Adrenal gland (tissue), 12 donors: ENCODE measurements around the gene MYH13. TPM values are rescaled to one million over a fixed set of nuclear protein-coding genes. Genes with fewer than 3 reads are reported as not detected.

Experiments
- DNase-seq, 7 donors: peaks; one replicate each; pipeline ENCODE4 v3.0.0-alpha.2; 2019 to 2020
- H3K27ac ChIP-seq, 5 donors: fragments of 200-600 bp; sonication (generic) in 4 of 5; 1 replicate in 3 of 5; 2 replicates in 2 of 5; pipeline versions ENCODE4 v1.5.1 to v1.8.0; 2016 to 2020; ENCODE audit warnings: mild to moderate bottlenecking in 1 of 5
- H3K27me3 ChIP-seq: fragments of 200-600 bp; 2 replicates; pipeline ENCODE4 v1.8.0; 2021
- H3K36me3 ChIP-seq, 2 donors: fragments of 200-600 bp; replicated peaks in 1 of 2; 1 replicate in 1 of 2; 2 replicates in 1 of 2; pipeline versions ENCODE4 v1.5.1 to v1.8.0; 2018 to 2022
- H3K4me1 ChIP-seq, 2 donors: fragments of 200-600 bp; replicated peaks in 1 of 2; 1 replicate in 1 of 2; 2 replicates in 1 of 2; pipeline versions ENCODE4 v1.5.1 to v1.8.0; 2018 to 2021
- H3K4me3 ChIP-seq, 4 donors: fragments of 200-600 bp; sonication (generic) in 3 of 4; one replicate each; pipeline ENCODE4 v1.5.1; 2016 to 2018
- H3K9me3 ChIP-seq, 3 donors: fragments of 200-600 bp; sonication (generic) in 1 of 3; replicated peaks in 1 of 3; 1 replicate in 2 of 3; 2 replicates in 1 of 3; pipeline versions ENCODE4 v1.5.1 to v1.8.0; 2016 to 2021
- POLR2A ChIP-seq, 2 donors: fragments of 450-650 bp; IDR thresholded peaks; one replicate each; pipeline ENCODE4 v1.6.1; 2017; ENCODE audit warnings: antibody characterized with exemption in 2 of 2, mild to moderate bottlenecking in 2 of 2, moderate library complexity in 1 of 2
- WGBS, 4 donors: extraction: QIAGEN DNeasy Blood & Tissue Kit in 2 of 4; methylation state at CpG; one replicate each; pipeline versions ENCODE4 v1.1.5 to v1.1.7; 2013 to 2017; 5-methylcytosine and 5-hydroxymethylcytosine counted together
- intact Hi-C, 2 donors: fragments of 100-400 bp; cut with DNase I; formaldehyde crosslinking; loops; one replicate each; pipeline versions ENCODE4 v1.14.1 to v1.15.0; 2022 to 2023
- polyA plus RNA-seq, 3 donors: library from polyadenylated mRNA; stranded (reverse); fragments of 200-250 nt in 2 of 3; fragments of 350-450 nt in 1 of 3; fragmentation: Illumina TruSeq in 1 of 3; extraction: RNeasy Lipid Tissue Mini Kit (QIAGEN cat#74804) in 1 of 3; gene quantifications; one replicate each; pipeline ENCODE4 v1.2.3, GENCODE V29; 2013 to 2014
- total RNA-seq, 9 donors: library from RNA; depleted of rRNA in 4 of 9; stranded (reverse); fragments of >200 nt in 4 of 9; fragments of 120-200 nt in 1 of 9; fragmentation: NEBNext Ultra II Directional in 1 of 9; extraction: Animal tissue kit (Norgen Biotek cat#: 25700) in 1 of 9; gene quantifications; one replicate each; pipeline versions ENCODE4 v1.1.0 to v1.2.4, GENCODE V29; 2013 to 2023
- TF ChIP-seq, protein P1 (sequence below), 6 experiments: fragments of 450-650 bp in 4 of 6; fragments of 200-600 bp in 2 of 6; sonication (generic) in 1 of 6; IDR thresholded peaks; 1 replicate in 5 of 6; 2 replicates in 1 of 6; pipeline versions ENCODE4 v1.5.1 to v1.8.0; 2016 to 2021; ENCODE audit warnings: antibody characterized with exemption in 6 of 6, mild to moderate bottlenecking in 2 of 6, moderate library complexity in 1 of 6
- donor health status: healthy with polysubstance abuse.
- donor health status: Bipolar disorder and iron deficiency.
- donor health status: DM: yes; HTN: yes; CAD: no.
- donor health status: DM: no; HTN: no; CAD: no.
- donor health status: DM: no; HTN: no; CAD: no.
- donor health status: DM: yes; HTN: yes; CAD: no.

MYH13 gene
- total and polyA plus RNA-seq, 12 donors: not detected

GRCh38 chr17:10264051-10264450, 108.8 kb downstream of the MYH13 start:
- WGBS, 4 donors: 71 to 76% (median 73%) methylated on average over 2 of the region's 2 CpGs
- DNase-seq: no peak
- intact Hi-C loops: no loop called here
- H3K27ac ChIP-seq: no peak overlapping the region
- no peaks in the 10 kb centered on the region for H3K9me3 ChIP-seq
- no peaks in the 10 kb centered on the region for H3K4me1 ChIP-seq
- no peak for TF ChIP-seq POLR2A (IDR thresholded peaks at IDR 0.05)
- TF ChIP-seq, protein P1, sequence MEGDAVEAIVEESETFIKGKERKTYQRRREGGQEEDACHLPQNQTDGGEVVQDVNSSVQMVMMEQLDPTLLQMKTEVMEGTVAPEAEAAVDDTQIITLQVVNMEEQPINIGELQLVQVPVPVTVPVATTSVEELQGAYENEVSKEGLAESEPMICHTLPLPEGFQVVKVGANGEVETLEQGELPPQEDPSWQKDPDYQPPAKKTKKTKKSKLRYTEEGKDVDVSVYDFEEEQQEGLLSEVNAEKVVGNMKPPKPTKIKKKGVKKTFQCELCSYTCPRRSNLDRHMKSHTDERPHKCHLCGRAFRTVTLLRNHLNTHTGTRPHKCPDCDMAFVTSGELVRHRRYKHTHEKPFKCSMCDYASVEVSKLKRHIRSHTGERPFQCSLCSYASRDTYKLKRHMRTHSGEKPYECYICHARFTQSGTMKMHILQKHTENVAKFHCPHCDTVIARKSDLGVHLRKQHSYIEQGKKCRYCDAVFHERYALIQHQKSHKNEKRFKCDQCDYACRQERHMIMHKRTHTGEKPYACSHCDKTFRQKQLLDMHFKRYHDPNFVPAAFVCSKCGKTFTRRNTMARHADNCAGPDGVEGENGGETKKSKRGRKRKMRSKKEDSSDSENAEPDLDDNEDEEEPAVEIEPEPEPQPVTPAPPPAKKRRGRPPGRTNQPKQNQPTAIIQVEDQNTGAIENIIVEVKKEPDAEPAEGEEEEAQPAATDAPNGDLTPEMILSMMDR (IDR thresholded peaks at IDR 0.05): no peak
- H3K4me3 ChIP-seq: no peak overlapping the region
- peaks cover 5% of the 10 kb centered on the region for H3K27me3 ChIP-seq
- H3K36me3 ChIP-seq: no peaks in the 10 kb centered on the region

- TF ChIP-seq POLR2A (IDR thresholded peaks at IDR 0.05): no peak
- TF ChIP-seq, protein P1 (IDR thresholded peaks at IDR 0.05): no peak
- Histone ChIP-seq H3K36me3 (no peaks in the 10 kb centered on the region), H3K27ac (no peak overlapping the region), H3K4me1 (no peaks in the 10 kb centered on the region), H3K27me3 (no peaks in the 10 kb centered on the region), H3K9me3 (no peaks in the 10 kb centered on the region), H3K4me3 (no peak overlapping the region)
- intact Hi-C loops: no loop called here
- no peak for DNase-seq
- WGBS, 4 donors: 50 to 100% (median 69%) methylated on average over 1 of the region's 1 CpG
Measured at GRCh38 chr17:10262451-10262850, 110.4 kb downstream of the MYH13 start.

- intact Hi-C loops: no loop called here
- no peaks in the 10 kb centered on the region for H3K4me1 ChIP-seq
- TF ChIP-seq, protein P1 (IDR thresholded peaks at IDR 0.05): no peak
- no peak for TF ChIP-seq POLR2A (IDR thresholded peaks at IDR 0.05)
- no peak for DNase-seq
- 58 to 77% (median 68%) methylated on average over 3 of the region's 3 CpGs for WGBS, 4 donors
- no peak overlapping the region for H3K4me3 ChIP-seq
- H3K27me3 ChIP-seq: no peaks in the 10 kb centered on the region
- no peaks in the 10 kb centered on the region for H3K9me3 ChIP-seq
- H3K36me3 ChIP-seq: no peaks in the 10 kb centered on the region
- H3K27ac ChIP-seq: no peak overlapping the region
Measured at GRCh38 chr17:10261098-10261497, 111.7 kb downstream of the MYH13 start.

DNA sequence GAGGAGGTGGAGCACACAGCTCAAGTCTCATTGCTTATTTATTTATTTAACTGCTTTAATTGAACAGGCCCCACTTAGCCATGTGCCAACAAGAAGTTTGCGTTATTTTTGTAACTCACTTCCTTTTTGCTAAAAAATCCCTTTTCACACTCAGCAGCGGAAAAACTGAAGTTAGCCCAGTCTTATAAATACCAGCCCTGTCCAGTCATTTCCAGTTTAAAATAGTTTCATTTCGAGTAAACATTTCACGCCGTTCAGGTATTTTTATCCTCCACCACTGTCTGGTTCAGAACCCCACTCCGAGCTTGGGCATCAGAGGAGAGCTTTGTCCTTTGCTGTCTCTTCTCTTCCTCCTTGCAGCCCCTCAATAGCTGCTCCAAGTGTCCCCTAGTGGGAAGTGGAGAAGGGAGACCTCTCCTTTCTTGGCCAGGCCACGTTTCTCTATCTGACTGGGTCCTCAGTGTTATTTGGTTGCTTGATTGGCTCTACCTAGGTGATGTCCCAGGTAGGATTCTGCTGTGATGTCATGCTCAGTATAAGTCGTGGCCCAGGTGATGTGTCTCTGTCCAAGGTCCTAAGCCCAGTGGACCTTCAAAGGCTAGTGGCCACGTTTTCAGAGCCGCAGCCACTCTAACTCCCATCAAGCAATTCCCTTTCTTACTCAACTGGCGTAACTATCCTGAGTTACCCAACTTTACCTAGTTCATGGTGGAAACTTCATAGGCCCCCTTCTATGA, 121.4 kb downstream of the MYH13 start:
- no peak overlapping the region for H3K27ac ChIP-seq
- no peaks in the 10 kb centered on the region for H3K27me3 ChIP-seq
- no peaks in the 10 kb centered on the region for H3K9me3 ChIP-seq
- no peak overlapping the region for H3K4me3 ChIP-seq
- no peaks in the 10 kb centered on the region for H3K36me3 ChIP-seq
- intact Hi-C loops: no loop called here
- no peak for TF ChIP-seq POLR2A (IDR thresholded peaks at IDR 0.05)
- TF ChIP-seq, protein P1 (IDR thresholded peaks at IDR 0.05): no peak
- no peak for DNase-seq
- WGBS, 4 donors: 55 to 65% (median 59%) methylated on average over 11 of the region's 11 CpGs
- no peaks in the 10 kb centered on the region for H3K4me1 ChIP-seq

Other genes starting within 250 kb of the MYH13 start
- gene GAS7, start 174.4 kb downstream of the MYH13 start, total RNA-seq: 10 to 100 TPM in 8 of 9 donors, 1 to 10 TPM in 1; 4.1 to 54.9 (median 29.4) TPM
- 10 to 100 TPM in 1 of 3 donors, 1 to 10 TPM in 2; 3.6 to 12.0 (median 7.3) TPM for gene GAS7, start 174.4 kb downstream of the MYH13 start, polyA plus RNA-seq
- gene MYH8, start 48.9 kb upstream of the MYH13 start, total RNA-seq: under 1 TPM in 1 of 9 donors, not detected in 8; 0.17 TPM
- not detected for gene MYH8, start 48.9 kb upstream of the MYH13 start, polyA plus RNA-seq
- not detected for gene MYH4, start 96.6 kb upstream of the MYH13 start, total RNA-seq
- gene MYH4, start 96.6 kb upstream of the MYH13 start, polyA plus RNA-seq: not detected
- 1 to 10 TPM in 1 of 9 donors, not detected in 8; 1.9 TPM for gene MYH1, start 145.5 kb upstream of the MYH13 start, total RNA-seq
- gene MYH1, start 145.5 kb upstream of the MYH13 start, polyA plus RNA-seq: under 1 TPM in 1 of 3 donors, not detected in 2; 0.07 TPM
- gene MYH2, start 176.7 kb upstream of the MYH13 start, total RNA-seq: 1 to 10 TPM in 2 of 9 donors, under 1 TPM in 1, not detected in 6; under 0.01 to 7.4 (median 1.4) TPM
- gene MYH2, start 176.7 kb upstream of the MYH13 start, polyA plus RNA-seq: under 1 TPM in 1 of 3 donors, not detected in 2; 0.10 TPM